Middle frontal gyrus (tissue), 1 donor: ENCODE results near the gene DYNLRB2.

ENCODE experiments used
- DNase-seq: peaks from one replicate; pipeline ENCODE4 v3.0.0-alpha.2; 2015; ENCODE audit warnings: low spot score; ENCODE audit errors: extremely low spot score

DYNLRB2 gene

DNA sequence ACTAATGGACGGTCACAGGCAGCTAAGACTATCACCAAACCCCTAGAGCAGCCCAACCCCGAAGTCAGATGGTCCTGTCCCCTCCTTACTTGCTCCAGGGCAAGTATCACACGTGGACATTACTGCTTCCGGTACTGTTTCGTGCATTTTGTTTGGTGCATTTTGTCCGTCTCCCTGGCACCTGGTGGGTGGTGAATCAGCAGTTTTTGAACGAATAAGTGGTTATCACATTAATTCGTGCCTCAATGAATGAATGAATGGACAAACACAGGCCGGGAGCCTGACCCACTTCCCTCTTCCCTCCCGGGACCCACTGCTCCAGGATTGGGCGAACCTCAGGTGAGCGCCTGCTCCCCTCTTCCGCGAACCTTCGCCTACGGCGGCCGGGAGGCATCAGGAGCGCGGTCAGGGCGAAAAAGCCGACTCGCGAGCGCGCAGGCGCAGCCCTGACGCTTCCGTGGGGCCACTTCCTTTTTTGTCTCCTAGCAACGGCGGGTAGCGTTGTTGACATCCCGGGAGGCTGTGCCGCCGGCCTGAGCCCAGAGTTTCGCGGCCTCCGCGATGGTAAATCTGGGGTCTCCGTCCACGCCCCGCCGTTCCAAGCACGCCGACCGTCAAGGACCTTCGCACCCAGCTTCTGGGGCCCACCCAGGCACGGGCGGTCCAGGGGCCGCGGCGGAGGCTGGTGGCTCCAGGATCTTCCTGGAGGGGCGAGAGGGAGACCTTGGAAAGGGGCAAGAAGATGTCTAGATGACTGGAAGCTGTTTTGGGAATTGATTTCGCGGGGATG lies at the start of gene DYNLRB2:
DYNLRB2 (plus strand) TSS at position 478 of the 790 bp plus-strand sequence; CDS start at position 562, 84 bp downstream.
- DNase-seq: peak; percentile 84

- no peak for DNase-seq
Measured at GRCh38 chr16:80500116-80500859, 40.5 kb upstream of the DYNLRB2 start.

DNA sequence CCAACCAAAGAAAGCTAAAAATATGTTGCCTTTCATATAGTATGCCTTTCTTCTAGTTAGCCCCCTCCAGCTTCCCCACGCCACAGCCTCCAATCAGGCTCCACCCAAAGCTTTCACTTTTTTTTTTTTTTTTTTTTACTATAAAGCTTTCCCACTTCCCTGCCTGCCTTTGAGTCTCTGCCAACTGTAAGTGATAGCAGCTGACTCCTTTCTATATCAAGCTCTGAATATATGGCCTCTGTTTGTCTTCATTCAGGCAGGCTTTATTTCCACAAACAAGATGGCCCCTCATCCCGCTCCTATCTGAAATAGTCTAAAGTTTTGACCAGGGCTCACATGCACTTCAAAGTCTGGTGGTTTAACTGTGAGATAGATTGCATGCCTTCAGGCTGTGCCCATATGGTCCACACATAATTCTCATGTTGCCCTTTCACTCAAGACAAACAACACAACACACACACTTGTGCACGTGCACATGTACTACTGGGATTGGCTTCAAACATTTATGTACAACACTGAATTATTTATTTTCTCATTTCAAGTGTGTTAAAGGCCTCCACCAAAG lies 39.8 kb upstream of the DYNLRB2 start:
- DNase-seq: no peak

GRCh38 chr16:80503107-80503506 lies 37.7 kb upstream of the DYNLRB2 start:
- no peak for DNase-seq

DNA sequence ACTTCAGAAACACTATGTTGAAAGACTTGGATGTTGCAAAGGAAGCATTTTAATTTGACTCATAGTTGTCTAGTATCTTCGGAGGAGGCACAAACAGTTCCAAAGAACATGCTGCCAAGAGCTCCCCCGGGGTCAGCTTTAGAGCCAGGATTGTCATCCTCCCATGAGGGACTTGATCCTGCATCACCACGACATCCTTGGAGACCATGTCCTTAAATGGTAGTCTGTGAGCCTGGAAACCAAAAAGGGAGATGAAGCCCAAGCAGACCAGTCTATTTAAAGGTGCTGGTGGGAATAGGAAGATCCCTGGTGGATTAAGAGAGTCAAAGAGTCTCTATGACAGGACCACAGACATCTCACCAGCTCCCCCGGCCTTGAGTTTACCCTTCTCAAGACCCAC lies 33.3 kb upstream of the DYNLRB2 start:
- no peak for DNase-seq

DNA sequence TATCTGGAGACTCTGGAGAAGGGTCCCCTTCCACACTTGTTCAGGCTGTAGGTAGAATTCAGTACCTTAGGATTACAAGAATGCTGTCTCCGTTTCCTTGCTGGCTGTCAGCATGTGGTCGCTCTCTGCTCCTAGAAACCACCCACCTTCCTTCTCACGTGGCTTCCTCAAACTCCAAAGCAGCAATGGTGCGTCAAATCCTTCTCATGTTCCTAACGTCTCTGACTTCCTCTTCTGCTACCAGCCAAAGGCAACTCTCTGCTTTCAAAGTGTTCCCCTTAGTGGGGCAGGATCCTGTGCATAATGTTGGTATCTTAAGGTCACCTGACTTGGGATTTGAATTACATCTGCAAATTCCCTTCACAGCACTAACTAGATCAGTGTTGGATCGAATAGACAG lies 30.9 kb upstream of the DYNLRB2 start:
- no peak for DNase-seq

GRCh38 chr16:80511824-80512592 lies 28.8 kb upstream of the DYNLRB2 start:
- DNase-seq: no peak

DNA sequence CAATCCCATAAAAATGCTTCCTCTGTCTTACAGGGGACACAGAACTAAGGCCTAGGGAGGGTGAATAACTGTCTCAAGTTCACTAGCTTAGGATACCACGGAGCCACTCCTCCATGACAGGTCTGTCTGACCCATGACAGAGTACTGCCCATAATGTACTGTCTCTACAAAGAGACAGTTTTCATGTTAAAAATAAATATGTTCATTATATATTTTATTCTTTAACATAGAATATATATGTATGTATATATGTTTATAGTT lies 28.3 kb upstream of the DYNLRB2 start:
- DNase-seq: no peak

DNA sequence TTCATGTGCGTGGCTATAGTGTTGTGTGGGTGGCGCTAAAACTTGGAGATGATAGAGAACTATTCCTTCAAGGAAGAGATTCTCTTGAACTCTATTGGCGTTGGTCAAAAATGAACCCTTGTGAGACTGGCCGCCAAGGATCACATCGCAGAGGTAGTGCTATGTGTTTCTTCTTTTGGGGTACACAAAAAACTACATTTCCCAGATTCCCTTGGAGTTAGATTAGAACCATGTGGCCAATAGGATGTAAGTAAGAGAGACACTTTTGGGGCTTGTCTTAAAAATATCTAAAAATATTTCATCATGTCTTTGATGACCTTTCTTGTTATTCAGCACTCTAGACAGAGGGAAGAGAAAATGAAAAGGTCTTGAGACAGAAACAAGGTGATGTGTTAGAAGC lies 25.4 kb upstream of the DYNLRB2 start:
- DNase-seq: no peak

- DNase-seq: no peak
Measured at GRCh38 chr16:80517846-80518245, 22.9 kb upstream of the DYNLRB2 start.

GRCh38 chr16:80518436-80518835 lies 22.4 kb upstream of the DYNLRB2 start:
- no peak for DNase-seq

DNA sequence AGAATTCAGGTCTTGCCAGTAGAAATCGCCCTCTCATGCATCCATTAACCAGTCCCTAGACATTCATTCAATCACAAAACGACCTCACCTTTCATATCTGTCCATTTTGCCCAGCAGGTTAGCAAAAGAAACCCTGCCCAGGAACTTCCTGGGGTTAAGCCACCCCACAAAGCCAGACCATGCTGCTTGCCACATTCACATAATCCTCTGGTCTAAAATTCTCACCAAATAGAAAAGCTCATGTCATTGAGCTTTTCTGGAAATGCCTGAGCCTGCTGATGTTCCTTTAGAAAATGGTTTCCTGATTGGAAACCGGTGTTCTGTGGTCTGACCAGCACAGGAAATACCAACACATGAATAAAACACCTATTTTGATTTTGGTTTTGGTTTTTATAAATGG lies 21.6 kb upstream of the DYNLRB2 start:
- DNase-seq: no peak

DNA sequence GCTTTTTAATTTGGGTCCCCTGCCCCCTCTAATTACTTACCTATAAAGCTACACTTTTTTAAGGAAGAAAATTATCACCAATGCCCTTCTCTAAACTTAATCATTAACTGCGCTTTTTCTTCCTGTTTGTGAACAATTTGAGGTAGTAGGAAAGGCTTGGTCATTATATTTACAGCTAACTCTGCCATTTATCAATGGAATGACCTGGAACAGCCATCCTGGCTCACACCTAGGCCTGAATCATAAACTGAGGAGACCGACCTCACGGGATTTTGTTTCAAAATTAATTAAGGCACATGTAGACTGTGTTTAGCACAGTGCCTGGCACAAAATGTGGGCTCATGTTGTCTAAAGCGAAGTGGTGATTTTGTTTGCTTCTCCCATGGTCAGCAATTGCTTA lies 15.4 kb upstream of the DYNLRB2 start:
- DNase-seq: no peak

DNA sequence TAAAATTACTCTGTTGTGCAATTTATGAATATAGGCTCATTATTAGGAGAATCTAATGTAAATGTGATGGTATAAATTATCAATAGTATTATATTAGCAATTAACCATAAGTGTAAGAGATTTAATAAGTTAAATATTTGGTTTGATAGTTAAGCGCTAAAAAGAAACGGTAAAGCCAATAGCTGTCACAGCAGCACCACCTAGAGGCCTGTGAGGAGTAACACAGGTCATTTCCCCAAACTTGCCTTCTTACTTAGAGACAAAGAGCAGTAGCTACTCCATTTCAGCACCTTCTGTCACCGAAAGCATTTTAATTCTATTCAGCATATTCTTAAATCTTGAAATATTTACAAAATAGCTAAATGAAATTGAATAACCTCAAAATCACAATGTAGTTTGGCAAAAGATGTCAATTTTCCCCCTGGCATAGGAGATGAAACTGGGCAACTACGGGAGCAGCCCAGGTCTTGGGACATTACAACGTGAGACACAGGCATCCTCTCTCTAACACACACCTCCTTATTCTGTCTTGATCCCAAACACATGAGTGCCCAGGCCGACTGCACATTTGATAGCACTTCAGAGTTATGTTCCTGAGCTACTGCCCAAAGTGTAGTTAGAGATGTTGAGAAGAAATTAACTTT lies 14.3 kb upstream of the DYNLRB2 start:
- no peak for DNase-seq

DNA sequence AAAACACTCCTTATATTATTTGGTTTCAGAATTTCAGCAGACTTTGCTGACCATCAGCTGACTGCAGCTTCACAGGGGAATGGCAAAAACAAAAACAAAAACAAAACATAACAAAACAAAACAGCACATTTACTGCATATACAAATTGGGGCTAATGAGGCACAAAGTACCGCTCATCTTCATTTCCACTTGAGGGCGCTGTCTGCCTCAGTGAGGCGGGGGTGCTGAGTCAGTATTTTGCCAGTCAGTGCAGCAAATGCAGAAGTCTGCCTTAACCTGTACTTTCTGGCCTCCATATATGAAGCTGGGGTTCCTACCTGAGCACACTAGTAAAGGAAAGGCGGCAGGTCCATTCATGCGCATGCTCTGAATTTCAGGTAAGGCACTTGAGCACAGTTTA lies 13.5 kb upstream of the DYNLRB2 start:
- DNase-seq: no peak

GRCh38 chr16:80530479-80530878 lies 10.3 kb upstream of the DYNLRB2 start:
- no peak for DNase-seq

GRCh38 chr16:80536238-80536637 lies 4.6 kb upstream of the DYNLRB2 start:
- no peak for DNase-seq

- no peak for DNase-seq
Measured at GRCh38 chr16:80541306-80541694, 507 bp downstream of the DYNLRB2 start.

- DNase-seq: no peak
Measured at GRCh38 chr16:80543162-80543561, 2.4 kb downstream of the DYNLRB2 start.

DNA sequence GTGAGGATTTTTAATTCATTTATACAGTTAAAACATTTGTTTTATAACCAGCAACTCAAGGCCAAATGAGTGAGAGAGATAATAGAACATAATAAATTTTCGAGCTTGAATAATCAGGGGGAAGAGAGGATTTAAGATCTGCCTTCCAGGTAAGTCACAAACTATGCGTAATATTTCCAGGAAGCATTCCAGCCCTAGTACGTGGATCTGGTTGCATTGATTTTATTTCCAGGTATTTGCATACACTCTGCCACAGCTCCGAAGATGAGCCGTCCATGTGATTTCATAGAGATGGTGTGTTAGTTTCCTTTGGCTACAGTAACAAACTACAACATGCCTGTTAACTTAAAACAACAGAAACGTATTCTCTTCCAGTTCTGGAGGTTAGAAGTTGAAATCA lies 3.5 kb downstream of the DYNLRB2 start:
- DNase-seq: no peak

DNA sequence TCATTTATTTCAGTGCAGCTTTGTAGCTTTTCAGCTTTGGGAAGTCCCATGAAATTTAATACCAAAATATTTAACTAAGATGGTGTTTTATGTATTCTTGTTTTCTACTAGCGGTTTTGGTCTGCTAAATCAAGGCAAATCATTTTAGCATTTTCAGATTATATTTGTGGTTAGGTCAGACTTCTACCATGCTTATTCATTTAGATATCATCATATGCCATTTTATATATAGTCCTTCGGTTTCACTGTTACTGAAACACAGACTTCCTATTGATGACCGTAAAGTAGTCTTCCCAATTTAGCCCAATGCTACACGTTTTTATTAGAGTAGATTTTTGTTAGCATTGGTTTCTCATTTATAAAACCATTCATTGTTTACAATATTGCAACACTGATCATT lies 5.5 kb downstream of the DYNLRB2 start:
- no peak for DNase-seq

GRCh38 chr16:80547145-80547544 lies 6.4 kb downstream of the DYNLRB2 start:
- no peak for DNase-seq
